ENCODE measurements around the gene SLC35A5. TPM values are rescaled to one million over a fixed set of nuclear protein-coding genes. Genes with fewer than 3 reads are reported as not detected.

The SLC35A5 gene
- total and polyA plus RNA-seq, 9 of the 15 experiments (the other 6 are each of a cell fraction or from before 2014, with no cell fraction given): 4.0 to 13.0 (median 9.7) TPM

GRCh38 chr3:112561734-112562529, at the start of gene SLC35A5, which contains the start of gene ATG3 (continued):
- TF ChIP-seq ZNF584 (CRISPR knock-in tag; IDR thresholded peaks at IDR 0.05; ENCODE audit: low read depth) (no peak), SIRT6 (IDR thresholded peaks at IDR 0.05; ENCODE audit: low read depth, low read length) (no peak), BCOR (IDR thresholded peaks at IDR 0.05) (no peak; the same call in 1 of the 2 replicates), YBX1 (IDR thresholded peaks at IDR 0.05) (no peak), ZNF263 (CRISPR knock-in tag; IDR thresholded peaks at IDR 0.05; ENCODE audit: borderline replicate concordance) (no peak), FOXJ2 (tag; IDR thresholded peaks at IDR 0.05) (peak; percentile 65), DDX20 (tag; IDR thresholded peaks at IDR 0.05; ENCODE audit: low read depth) (no peak), E2F6 (IDR thresholded peaks at IDR 0.05; ENCODE audit: borderline replicate concordance in 1 of 2, extremely low read depth in 1 of 2, insufficient read depth in 1 of 2, insufficient read length in 1 of 2, low read depth in 1 of 2, low read length in 1 of 2, poor library complexity in 1 of 2, severe bottlenecking in 1 of 2) (peak; percentile 76 to 79), MAZ (CRISPR knock-in tag; conservative IDR thresholded peaks at IDR 0.05 in 1 of 2, IDR thresholded peaks at IDR 0.05 in 1 of 2) (peak; percentile 55 to 90), KLF6 (CRISPR knock-in tag; IDR thresholded peaks at IDR 0.05; ENCODE audit: borderline replicate concordance) (0 out of 2 replicates have a peak, but pooled peaks have one; percentile 13), TFAP4 (CRISPR knock-in tag; IDR thresholded peaks at IDR 0.05; ENCODE audit: borderline replicate concordance) (peak; percentile 81; the same call in 1 of the 2 replicates), ZNF146 (CRISPR knock-in tag; IDR thresholded peaks at IDR 0.05; ENCODE audit: unreplicated experiment) (no peak), CREB1 (IDR thresholded peaks at IDR 0.05) (peak; percentile 51), CREB1 (CRISPR knock-in tag; IDR thresholded peaks at IDR 0.05) (peak; percentile 50; the same call in 1 of the 2 replicates), KAT7 (CRISPR knock-in tag; IDR thresholded peaks at IDR 0.05; ENCODE audit: borderline replicate concordance) (no peak), SNAPC5 (CRISPR knock-in tag; IDR thresholded peaks at IDR 0.05) (no peak), ZBTB26 (CRISPR knock-in tag; IDR thresholded peaks at IDR 0.05) (no peak), ETV6 (IDR thresholded peaks at IDR 0.05; ENCODE audit: borderline replicate concordance in 1 of 2, low read depth in 2 of 2, low read length in 1 of 2) (no peak), ETV6 (CRISPR knock-in tag; IDR thresholded peaks at IDR 0.05; ENCODE audit: borderline replicate concordance) (no peak)
- TF ChIP-seq, protein P1, sequence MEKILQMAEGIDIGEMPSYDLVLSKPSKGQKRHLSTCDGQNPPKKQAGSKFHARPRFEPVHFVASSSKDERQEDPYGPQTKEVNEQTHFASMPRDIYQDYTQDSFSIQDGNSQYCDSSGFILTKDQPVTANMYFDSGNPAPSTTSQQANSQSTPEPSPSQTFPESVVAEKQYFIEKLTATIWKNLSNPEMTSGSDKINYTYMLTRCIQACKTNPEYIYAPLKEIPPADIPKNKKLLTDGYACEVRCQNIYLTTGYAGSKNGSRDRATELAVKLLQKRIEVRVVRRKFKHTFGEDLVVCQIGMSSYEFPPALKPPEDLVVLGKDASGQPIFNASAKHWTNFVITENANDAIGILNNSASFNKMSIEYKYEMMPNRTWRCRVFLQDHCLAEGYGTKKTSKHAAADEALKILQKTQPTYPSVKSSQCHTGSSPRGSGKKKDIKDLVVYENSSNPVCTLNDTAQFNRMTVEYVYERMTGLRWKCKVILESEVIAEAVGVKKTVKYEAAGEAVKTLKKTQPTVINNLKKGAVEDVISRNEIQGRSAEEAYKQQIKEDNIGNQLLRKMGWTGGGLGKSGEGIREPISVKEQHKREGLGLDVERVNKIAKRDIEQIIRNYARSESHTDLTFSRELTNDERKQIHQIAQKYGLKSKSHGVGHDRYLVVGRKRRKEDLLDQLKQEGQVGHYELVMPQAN (IDR thresholded peaks at IDR 0.05; ENCODE audit: borderline replicate concordance): peak; percentile 75; the same call in 1 of the 2 replicates

Data from K562 (cell line).